Right atrium auricular region (tissue), 2 donors: ENCODE measurements around the gene KIRREL1. TPM values are rescaled to one million over a fixed set of nuclear protein-coding genes. Genes with fewer than 3 reads are reported as not detected.

Experiments
- DNase-seq: peaks from one replicate; pipeline ENCODE4 v3.0.0-alpha.2; 2019; ENCODE audit warnings: low spot score
- H3K27ac ChIP-seq, 2 donors: fragments of 200-600 bp; sonication (generic); 1 replicate in 1 of 2; 2 replicates in 1 of 2; pipeline ENCODE4 v1.5.1; 2016 to 2019
- H3K27me3 ChIP-seq, 2 donors: fragments of 200-600 bp; sonication (generic); one replicate each; pipeline versions ENCODE4 v1.5.1 to v1.6.0; 2017 to 2019
- H3K36me3 ChIP-seq: fragments of 200-600 bp; sonication (generic); one replicate; pipeline ENCODE4 v1.5.1; 2016
- H3K4me1 ChIP-seq, 2 donors: fragments of 200-600 bp; sonication (generic); one replicate each; pipeline versions ENCODE4 v1.5.1 to v1.6.0; 2017 to 2019
- H3K4me3 ChIP-seq, 2 donors: fragments of 200-600 bp; sonication (generic); 1 replicate in 1 of 2; 2 replicates in 1 of 2; pipeline ENCODE4 v1.5.1; 2017 to 2019; ENCODE audit warnings: mild to moderate bottlenecking in 1 of 2, moderate library complexity in 1 of 2
- H3K9me3 ChIP-seq, 2 donors: fragments of 200-600 bp; sonication (generic); one replicate each; pipeline ENCODE4 v1.5.1; 2019
- CTCF ChIP-seq, 2 donors: fragments of 200-600 bp; sonication (generic); IDR thresholded peaks; one replicate each; pipeline ENCODE4 v1.5.1; 2019; ENCODE audit warnings: antibody characterized with exemption in 2 of 2
- total RNA-seq, 2 donors: library from RNA; depleted of rRNA; stranded (reverse); fragments of >200 nt; gene quantifications; one replicate each; pipeline ENCODE4 v1.1.0, GENCODE V29; 2016

KIRREL1 gene
- total RNA-seq, 2 donors from 2014 or later = 12.3 to 21.9 TPM

DNA sequence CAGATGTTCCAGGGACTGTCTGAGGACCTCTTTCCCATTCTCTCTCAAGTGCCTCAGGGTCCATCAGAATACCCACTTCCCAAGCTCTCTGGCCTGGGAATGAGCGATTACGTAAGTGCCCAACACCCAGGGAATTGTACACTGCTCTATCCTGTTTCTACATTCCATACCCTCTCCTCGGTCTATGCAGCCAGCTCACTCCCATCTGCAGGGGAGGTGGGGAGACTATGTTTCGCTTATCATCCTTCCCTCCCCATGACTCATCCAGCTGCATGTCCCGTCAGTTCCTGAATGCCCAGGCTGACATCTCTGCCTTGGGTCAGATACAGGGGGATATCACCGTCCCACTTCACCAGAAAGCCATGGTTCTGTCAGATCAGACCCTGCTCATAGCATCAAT lies 152.7 kb downstream of the KIRREL1 start:
- TF ChIP-seq CTCF (IDR thresholded peaks at IDR 0.05) = no peak
- DNase-seq = peak; percentile 51
- no peaks in the 10 kb centered on the region for H3K27me3 ChIP-seq
- no peaks in the 10 kb centered on the region for H3K9me3 ChIP-seq
- no peaks in the 10 kb centered on the region for H3K36me3 ChIP-seq
- peaks cover 0 to 41% of the 10 kb centered on the region in 2 donors for H3K4me1 ChIP-seq
- H3K4me3 ChIP-seq = no peak overlapping the region
- H3K27ac ChIP-seq = peak overlapping the region in 1 of 2 donors; percentile 51

DNA sequence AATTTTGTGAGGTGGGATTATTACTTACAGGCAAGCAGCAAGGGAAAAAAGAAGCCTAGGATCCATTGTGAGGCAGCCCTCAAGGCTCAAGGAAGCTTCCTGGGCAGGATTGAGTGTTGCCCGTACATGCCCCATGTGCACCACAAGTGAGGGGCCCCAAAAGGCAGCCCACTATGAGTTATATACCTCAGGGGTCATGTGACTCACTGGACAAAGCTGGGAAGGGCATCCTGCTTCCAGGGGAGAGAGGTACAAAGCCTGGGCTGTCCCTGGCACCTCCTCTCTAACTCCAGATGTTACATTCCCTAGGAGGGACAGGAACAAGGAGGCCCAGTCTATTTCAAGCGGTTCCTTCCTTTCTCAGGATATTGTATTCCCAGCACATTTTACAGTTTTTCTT lies 153.3 kb downstream of the KIRREL1 start:
- no peak for TF ChIP-seq CTCF (IDR thresholded peaks at IDR 0.05)
- H3K27me3 ChIP-seq = no peaks in the 10 kb centered on the region
- no peaks in the 10 kb centered on the region for H3K9me3 ChIP-seq
- H3K4me3 ChIP-seq = no peak overlapping the region
- peak; percentile 34 for DNase-seq
- H3K4me1 ChIP-seq = peaks cover 0 to 40% of the 10 kb centered on the region in 2 donors
- peak overlapping the region in 1 of 2 donors; percentile 52 for H3K27ac ChIP-seq
- H3K36me3 ChIP-seq = no peaks in the 10 kb centered on the region

DNA sequence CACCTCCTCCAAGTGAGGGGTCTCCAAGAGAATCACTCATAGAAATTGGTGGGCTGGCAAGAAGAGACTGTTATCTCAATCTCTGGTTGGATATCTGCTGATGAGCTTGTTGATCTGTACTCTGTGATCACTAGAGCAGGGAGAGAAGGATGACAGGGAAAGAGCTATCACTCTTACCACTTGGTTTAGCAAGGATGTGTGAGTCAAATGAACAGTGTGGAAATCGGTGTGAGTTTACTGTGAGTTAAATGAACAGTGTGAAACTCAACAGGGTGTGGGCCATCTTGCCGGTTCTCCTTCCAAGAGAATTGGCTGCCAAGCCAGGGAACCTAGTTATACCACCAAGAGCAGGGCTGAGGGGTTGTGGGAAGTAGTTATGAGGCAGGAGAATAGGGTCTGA lies 154.0 kb downstream of the KIRREL1 start:
- no peak for TF ChIP-seq CTCF (IDR thresholded peaks at IDR 0.05)
- Histone ChIP-seq H3K36me3 (no peaks in the 10 kb centered on the region), H3K4me1 (peaks cover 0 to 40% of the 10 kb centered on the region in 2 donors), H3K27ac (peak overlapping the region; percentile 52), H3K27me3 (no peaks in the 10 kb centered on the region), H3K4me3 (no peak overlapping the region), H3K9me3 (no peaks in the 10 kb centered on the region)
- DNase-seq = peak; percentile 36

DNA sequence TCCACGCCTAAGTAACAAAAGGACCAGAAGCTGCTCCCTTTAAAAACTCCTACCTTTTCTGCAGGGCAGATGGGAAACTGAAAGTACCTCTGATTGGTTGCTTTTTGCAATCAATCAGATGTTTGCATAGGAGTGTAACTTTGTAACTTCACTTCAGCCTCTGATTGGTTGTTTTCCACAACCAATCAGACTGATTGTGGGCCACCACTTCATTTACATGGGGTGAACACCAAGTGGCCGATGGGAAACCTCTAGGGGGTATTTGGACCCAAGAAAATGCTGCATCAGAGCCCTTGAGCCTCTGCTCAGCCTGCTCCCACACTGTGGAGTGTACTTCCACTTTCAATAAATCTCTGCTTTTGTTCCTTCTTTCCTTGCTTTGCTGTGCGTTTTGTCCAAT lies 154.4 kb downstream of the KIRREL1 start:
- H3K4me1 ChIP-seq = peaks cover 0 to 40% of the 10 kb centered on the region in 2 donors
- H3K4me3 ChIP-seq = no peak overlapping the region

DNA sequence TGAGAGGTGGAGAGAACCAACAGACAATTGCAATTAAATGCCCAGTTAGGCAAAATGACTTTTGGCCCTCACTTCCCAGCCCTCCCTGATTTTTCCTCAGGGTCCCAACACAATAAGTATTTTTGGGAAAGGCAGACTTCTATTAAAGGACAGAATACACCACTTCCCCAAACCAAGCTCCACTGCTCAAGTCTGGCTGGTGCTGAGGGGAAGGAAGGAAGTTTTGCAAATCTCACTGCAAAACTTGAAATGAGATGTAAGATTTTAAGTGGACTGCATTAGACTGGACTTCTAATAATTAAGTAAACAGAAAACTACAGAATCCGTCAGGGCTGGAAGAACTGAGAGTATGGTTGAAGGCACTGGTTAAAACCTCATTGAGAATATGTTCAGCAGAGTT lies 155.0 kb downstream of the KIRREL1 start:
- TF ChIP-seq CTCF (IDR thresholded peaks at IDR 0.05) = no peak
- peak; percentile 46 for DNase-seq
- H3K27ac ChIP-seq = peak overlapping the region in 1 of 2 donors; percentile 80
- no peaks in the 10 kb centered on the region for H3K36me3 ChIP-seq
- H3K27me3 ChIP-seq = no peaks in the 10 kb centered on the region
- H3K4me1 ChIP-seq = peaks cover 0 to 40% of the 10 kb centered on the region in 2 donors
- H3K9me3 ChIP-seq = no peaks in the 10 kb centered on the region
- H3K4me3 ChIP-seq = no peak overlapping the region

More for the DNA sequence above, 154.4 kb downstream of the KIRREL1 start:
- TF ChIP-seq CTCF (IDR thresholded peaks at IDR 0.05) = no peak
- Histone ChIP-seq H3K9me3 (no peaks in the 10 kb centered on the region), H3K36me3 (no peaks in the 10 kb centered on the region), H3K27ac (peak overlapping the region; percentile 52), H3K27me3 (no peaks in the 10 kb centered on the region)
- DNase-seq = peak; percentile 18

GRCh38 chr1:158149175-158149574 lies 155.7 kb downstream of the KIRREL1 start:
- peak overlapping the region; percentile 28 to 46 for H3K4me3 ChIP-seq
- peak overlapping the region; percentile 69 to 80 for H3K27ac ChIP-seq
- H3K27me3 ChIP-seq = no peaks in the 10 kb centered on the region
- no peaks in the 10 kb centered on the region for H3K9me3 ChIP-seq
- H3K4me1 ChIP-seq = peaks cover 0 to 40% of the 10 kb centered on the region in 2 donors
- no peaks in the 10 kb centered on the region for H3K36me3 ChIP-seq
- TF ChIP-seq CTCF (IDR thresholded peaks at IDR 0.05) = no peak
- peak; percentile 59 for DNase-seq
